Stimulated activated CD4-positive, alpha-beta T cell treated with anti-CD3 and anti-CD28 coated beads, TNF-alpha, amount 100 ng/mL, for 4 hours (primary cell): ENCODE data around the gene FCHSD2.
A peak's percentile ranks its signal among the peaks of the same experiment; 100 is the strongest.
"Not testable (repeated sequence)": the region's sequence is repeated elsewhere in the genome, so short reads cannot be mapped to it uniquely, and the experiment has no call there.

ENCODE experiments used
- DNase-seq, 3 experiments: peaks; one replicate each; pipeline ENCODE4 v3.0.0-alpha.2; 2020; ENCODE audit warnings: low read depth in 3 of 3

Gene FCHSD2

GRCh38 chr11:72821221-72821919 lies 320.7 kb downstream of the FCHSD2 start:
- no peak for DNase-seq

GRCh38 chr11:72820439-72821139 lies 321.5 kb downstream of the FCHSD2 start:
- DNase-seq: no peak

- DNase-seq: no peak
These were observed 323.1 kb downstream of the FCHSD2 start for GRCh38 chr11:72818971-72819370.

DNA sequence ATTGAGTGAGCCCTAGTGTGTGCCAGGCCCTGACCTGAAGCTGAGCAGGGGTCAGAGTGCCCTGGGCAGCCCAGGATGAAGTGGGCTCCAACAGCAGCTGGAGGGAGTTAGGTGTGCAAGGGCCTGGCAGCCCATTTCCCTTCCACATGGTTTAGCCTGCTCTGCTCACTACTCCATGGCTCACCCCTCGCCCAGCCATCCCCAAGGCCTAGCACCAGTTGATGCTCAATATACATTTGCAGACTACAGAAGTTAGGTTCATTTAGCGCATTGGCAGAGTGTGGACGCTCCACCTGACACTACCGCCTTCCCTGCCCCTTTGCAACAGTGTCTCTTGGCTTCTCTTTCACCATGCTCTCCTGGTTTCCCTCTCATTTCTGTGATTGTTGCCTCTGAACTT lies 324.2 kb downstream of the FCHSD2 start:
- DNase-seq: no peak

- no peak for DNase-seq
These were observed 325.6 kb downstream of the FCHSD2 start for GRCh38 chr11:72816404-72816990.

GRCh38 chr11:72815110-72815618 lies 327.0 kb downstream of the FCHSD2 start:
- DNase-seq: no peak

DNA sequence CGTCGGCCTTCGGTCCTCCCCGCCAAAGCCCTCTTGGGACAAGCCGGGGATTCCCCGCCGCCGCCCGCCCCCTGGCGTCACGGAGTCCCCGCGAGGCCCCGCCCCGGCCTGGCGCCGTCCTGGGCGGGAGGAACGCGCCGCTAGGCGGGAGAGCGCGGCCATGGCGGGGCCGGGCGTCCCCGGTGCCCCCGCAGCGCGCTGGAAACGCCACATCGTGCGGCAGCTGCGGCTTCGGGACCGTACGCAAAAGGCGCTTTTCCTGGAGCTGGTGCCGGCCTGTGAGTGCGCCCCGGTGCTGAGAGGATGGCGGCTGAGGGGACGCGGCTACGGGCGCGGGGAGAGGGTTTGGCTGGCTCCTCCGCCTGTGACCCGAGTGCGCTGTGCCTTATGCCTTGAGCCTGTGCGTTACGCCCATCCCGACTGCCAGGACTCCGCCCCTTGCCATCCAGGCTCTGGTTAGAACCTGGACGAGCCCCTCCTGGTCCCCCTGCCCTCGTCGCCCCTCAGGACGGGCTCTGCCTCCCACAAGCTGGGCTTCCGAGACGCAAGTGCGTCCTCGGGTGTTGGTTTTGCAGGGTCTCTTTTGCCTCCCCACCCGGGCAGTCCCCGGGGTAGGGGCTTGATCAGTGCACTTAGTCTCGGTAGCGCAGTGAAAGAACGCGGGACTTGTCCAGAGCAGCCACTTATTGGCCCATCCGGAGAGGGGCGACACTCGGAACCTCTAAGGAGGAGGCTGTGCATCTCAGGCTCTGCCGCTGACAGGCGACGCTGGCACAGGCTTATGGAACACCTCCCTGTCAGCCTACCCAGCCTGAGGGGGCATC lies 327.6 kb downstream of the FCHSD2 start, which contains the start of gene ATG16L2:
Gene ATG16L2 (plus strand): TSS at position 126 of the 824 bp plus-strand sequence. CDS start 35 bp downstream, at position 161.
- DNase-seq: peak; percentile 80 to 91 (median 81)

GRCh38 chr11:72813740-72814285 lies 328.3 kb downstream of the FCHSD2 start:
- peak in 1 of 3 experiments; percentile 82 for DNase-seq

- peak; percentile 29 to 50 (median 45) for DNase-seq
These were observed 329.0 kb downstream of the FCHSD2 start for GRCh38 chr11:72812967-72813739.

DNA sequence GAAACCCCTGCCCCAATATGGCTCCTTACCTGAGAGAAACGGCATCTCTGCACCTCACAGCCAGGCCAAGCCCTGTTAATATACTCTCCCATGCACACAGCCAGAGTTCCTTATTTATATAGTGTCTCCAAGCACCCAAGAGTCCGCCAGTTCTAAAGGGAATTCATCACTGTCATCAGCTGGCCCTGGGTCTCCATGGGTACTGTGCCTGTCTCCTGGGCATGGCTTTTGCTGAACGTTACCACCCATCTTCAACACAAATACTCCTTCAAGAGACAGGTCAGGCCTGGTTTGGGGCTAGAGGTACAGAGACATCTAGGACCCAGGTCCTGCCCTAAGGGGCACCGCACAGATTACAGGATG lies 329.5 kb downstream of the FCHSD2 start:
- no peak for DNase-seq

GRCh38 chr11:72811686-72812085 lies 330.4 kb downstream of the FCHSD2 start:
- DNase-seq: not testable (repeated sequence)

- DNase-seq: no peak
These were observed 333.8 kb downstream of the FCHSD2 start for GRCh38 chr11:72808331-72808798.

DNA sequence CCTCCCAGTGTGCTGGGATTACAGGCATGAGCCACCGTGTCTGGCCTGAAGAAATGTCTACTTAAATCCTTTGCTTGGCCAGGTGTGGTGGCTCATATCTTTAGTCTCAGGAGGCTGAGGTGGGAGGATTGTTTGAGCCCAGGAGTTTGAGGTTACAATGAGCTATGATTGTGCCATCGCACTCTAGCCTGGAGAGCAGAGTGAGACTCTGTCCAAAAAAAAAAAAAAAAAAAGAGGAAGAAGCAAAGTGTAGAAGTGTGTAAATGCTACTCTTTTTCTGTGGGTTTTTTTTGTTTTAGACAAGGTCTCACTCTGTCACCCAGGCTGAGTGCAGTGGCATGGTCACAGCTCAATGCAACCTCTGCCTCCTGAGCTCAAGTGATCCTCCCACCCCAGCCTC lies 334.3 kb downstream of the FCHSD2 start:
- no peak for DNase-seq

GRCh38 chr11:72807021-72807693 lies 335.0 kb downstream of the FCHSD2 start:
- DNase-seq: no peak

GRCh38 chr11:72806378-72806777 lies 335.7 kb downstream of the FCHSD2 start:
- DNase-seq: not testable (repeated sequence)

DNA sequence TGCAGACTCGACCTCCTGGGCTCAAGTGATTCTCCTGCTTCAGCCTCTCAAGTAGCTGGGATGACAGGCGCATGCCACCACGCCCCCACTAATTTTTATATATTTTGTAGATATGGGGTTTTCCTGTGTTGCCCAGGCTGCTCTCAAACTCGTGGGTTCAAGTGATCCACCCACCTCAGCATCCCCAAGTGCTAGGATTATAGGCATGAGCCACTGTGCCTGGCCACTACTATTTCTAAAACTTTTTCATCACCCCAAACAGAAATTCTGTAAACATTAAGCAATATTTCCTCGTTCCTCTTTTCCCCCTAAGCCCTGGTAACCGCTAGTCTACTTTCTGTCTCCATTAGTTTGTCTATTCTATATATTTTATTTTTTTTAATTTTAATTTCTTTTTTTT lies 336.9 kb downstream of the FCHSD2 start:
- DNase-seq: no peak

GRCh38 chr11:72802822-72803221 lies 339.3 kb downstream of the FCHSD2 start:
- DNase-seq: no peak

GRCh38 chr11:72799441-72799840 lies 342.7 kb downstream of the FCHSD2 start:
- no peak for DNase-seq

DNA sequence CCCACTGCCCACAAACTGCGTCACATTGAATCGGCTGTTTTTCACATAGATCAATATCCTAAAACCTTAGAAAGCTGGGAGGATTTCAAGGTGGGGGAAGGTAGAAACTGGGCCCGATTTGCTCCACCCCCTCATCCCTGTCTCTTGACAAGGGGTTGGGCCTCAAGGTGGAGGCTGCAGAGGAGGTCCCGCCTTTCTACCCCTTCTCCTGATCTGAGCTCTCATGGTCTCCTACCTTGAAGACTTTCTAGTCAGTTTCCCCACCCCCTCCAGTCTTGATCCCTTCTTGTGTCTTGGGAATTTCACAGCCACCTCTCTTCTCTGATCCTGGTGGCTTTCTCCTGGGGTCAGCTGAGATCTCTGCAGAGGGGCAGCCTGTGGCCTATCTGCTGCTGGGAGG lies 343.8 kb downstream of the FCHSD2 start:
- DNase-seq: no peak
